Sigmoid colon (tissue), 7 donors: Measurements from ENCODE around the gene NPHP4. TPM values are rescaled to one million over a fixed set of nuclear protein-coding genes. Genes with fewer than 3 reads are reported as not detected.

Experiments used
- DNase-seq: peaks from one replicate; pipeline ENCODE4 v3.0.0-alpha.2; 2019
- H3K27ac ChIP-seq, 4 donors: fragments of 200-600 bp; sonication (generic); one replicate each; pipeline ENCODE4 v1.5.1; 2016 to 2019; ENCODE audit warnings: mild to moderate bottlenecking in 1 of 4
- H3K27me3 ChIP-seq, 3 donors: fragments of 200-600 bp; sonication (generic); one replicate each; pipeline ENCODE4 v1.5.1; 2019; ENCODE audit warnings: mild to moderate bottlenecking in 1 of 3
- H3K36me3 ChIP-seq, 4 donors: fragments of 200-600 bp; sonication (generic); one replicate each; pipeline ENCODE4 v1.5.1; 2016 to 2019
- H3K4me1 ChIP-seq, 4 donors: fragments of 200-600 bp; sonication (generic); one replicate each; pipeline ENCODE4 v1.5.1; 2017 to 2019
- H3K4me3 ChIP-seq, 4 donors: fragments of 200-600 bp; sonication (generic); one replicate each; pipeline ENCODE4 v1.5.1; 2017 to 2019; ENCODE audit warnings: mild to moderate bottlenecking in 2 of 4, moderate library complexity in 1 of 4
- H3K9me3 ChIP-seq, 4 donors: fragments of 200-600 bp in 3 of 4; sonication (generic) in 3 of 4; one replicate each; pipeline versions ENCODE4 v1.5.1 to v1.6.1; 2013 to 2019
- EP300 ChIP-seq, 4 donors: sonication (generic); formaldehyde crosslinking; IDR thresholded peaks; one replicate each; pipeline ENCODE4 v1.6.1; 2017; ENCODE audit warnings: antibody characterized with exemption in 4 of 4
- POLR2A ChIP-seq, 2 donors: fragments of 450-650 bp; IDR thresholded peaks; one replicate each; pipeline ENCODE4 v1.6.1; 2016; ENCODE audit warnings: antibody characterized with exemption in 2 of 2, mild to moderate bottlenecking in 2 of 2, moderate library complexity in 2 of 2
- POLR2AphosphoS5 ChIP-seq, 4 donors: sonication (generic); formaldehyde crosslinking; IDR thresholded peaks; one replicate each; pipeline ENCODE4 v1.6.1; 2017; ENCODE audit warnings: antibody characterized with exemption in 4 of 4
- WGBS, 2 donors: extraction: QIAGEN DNeasy Blood & Tissue Kit; methylation state at CpG; one replicate each; pipeline ENCODE4 v1.1.7; 2013; 5-methylcytosine and 5-hydroxymethylcytosine counted together
- intact Hi-C: fragments of 100-400 bp; cut with DNase I; formaldehyde crosslinking; loops from one replicate; pipeline ENCODE4 v1.15.1; 2023
- polyA plus RNA-seq, 3 donors: library from polyadenylated mRNA; stranded (reverse); fragments of 200-250 nt; gene quantifications; one replicate each; pipeline ENCODE4 v1.2.3, GENCODE V29; 2013
- total RNA-seq, 4 donors: library from RNA; depleted of rRNA; stranded (reverse); fragments of >200 nt; gene quantifications; one replicate each; pipeline ENCODE4 v1.1.0, GENCODE V29; 2016
- TF ChIP-seq, protein P1 (sequence below), 4 experiments: fragments of 450-650 bp in 3 of 4; fragments of 200-600 bp in 1 of 4; IDR thresholded peaks; one replicate each; pipeline ENCODE4 v1.5.1; 2016 to 2019; ENCODE audit warnings: antibody characterized with exemption in 4 of 4, mild to moderate bottlenecking in 3 of 4, moderate library complexity in 2 of 4
- donor health status: healthy with polysubstance abuse.
- donor health status: Bipolar disorder and iron deficiency.
- donor health status: healthy.

NPHP4 gene
- total and polyA plus RNA-seq, 7 donors: 0.60 to 12.2 (median 5.7) TPM

DNA sequence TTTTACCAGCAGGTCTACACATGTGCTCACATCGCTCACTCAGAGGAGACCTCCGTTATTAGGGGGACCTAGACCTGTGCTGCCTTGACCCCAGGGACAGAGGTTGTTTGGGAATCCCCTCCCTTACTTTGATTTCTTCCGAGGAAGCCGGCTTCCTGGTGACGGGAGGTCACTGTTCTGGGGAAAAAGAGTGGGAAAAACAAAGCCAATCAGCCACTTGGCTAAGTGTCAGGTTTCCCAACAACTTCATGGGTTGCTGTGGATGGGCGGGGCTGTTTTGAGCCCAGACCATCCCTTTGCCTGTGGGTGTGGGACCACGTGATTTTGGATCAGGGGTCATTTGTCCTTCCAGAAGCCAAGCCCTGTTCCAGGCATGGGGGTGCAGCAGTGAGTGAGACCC is 46.4 kb upstream of the NPHP4 start:
- DNase-seq: no peak
- 51 to 77% methylated on average over 7 of the region's 7 CpGs for WGBS, 2 donors
- Histone ChIP-seq H3K27ac (no peak overlapping the region), H3K36me3 (no peaks in the 10 kb centered on the region), H3K4me1 (no peaks in the 10 kb centered on the region), H3K9me3 (no peaks in the 10 kb centered on the region), H3K4me3 (no peak overlapping the region), H3K27me3 (no peaks in the 10 kb centered on the region)
- TF ChIP-seq POLR2AphosphoS5 (IDR thresholded peaks at IDR 0.05) (no peak), POLR2A (IDR thresholded peaks at IDR 0.05) (no peak), EP300 (IDR thresholded peaks at IDR 0.05) (no peak)
- TF ChIP-seq, protein P1, sequence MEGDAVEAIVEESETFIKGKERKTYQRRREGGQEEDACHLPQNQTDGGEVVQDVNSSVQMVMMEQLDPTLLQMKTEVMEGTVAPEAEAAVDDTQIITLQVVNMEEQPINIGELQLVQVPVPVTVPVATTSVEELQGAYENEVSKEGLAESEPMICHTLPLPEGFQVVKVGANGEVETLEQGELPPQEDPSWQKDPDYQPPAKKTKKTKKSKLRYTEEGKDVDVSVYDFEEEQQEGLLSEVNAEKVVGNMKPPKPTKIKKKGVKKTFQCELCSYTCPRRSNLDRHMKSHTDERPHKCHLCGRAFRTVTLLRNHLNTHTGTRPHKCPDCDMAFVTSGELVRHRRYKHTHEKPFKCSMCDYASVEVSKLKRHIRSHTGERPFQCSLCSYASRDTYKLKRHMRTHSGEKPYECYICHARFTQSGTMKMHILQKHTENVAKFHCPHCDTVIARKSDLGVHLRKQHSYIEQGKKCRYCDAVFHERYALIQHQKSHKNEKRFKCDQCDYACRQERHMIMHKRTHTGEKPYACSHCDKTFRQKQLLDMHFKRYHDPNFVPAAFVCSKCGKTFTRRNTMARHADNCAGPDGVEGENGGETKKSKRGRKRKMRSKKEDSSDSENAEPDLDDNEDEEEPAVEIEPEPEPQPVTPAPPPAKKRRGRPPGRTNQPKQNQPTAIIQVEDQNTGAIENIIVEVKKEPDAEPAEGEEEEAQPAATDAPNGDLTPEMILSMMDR (IDR thresholded peaks at IDR 0.05): no peak
- intact Hi-C loops: no loop called here

DNA sequence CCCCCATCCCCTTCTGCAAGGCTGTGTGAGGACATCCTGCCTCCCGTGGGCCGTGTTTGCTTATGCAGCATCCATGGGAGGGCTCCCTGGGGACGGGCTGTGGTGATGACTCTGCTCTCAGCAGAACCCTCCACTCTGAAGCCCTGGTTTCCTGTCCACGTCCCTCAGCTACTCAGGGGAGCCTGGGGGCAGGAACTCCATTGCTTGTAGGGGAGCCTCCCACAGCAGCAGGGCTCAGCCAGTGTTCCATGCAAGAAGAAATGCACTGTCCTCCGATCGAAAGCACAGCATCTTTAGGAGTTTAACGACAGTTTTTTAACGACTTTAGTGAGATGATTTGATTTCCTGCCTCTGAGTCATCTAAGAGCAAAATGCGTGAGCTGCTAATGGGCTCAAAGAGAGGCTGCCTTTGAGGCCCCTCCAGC is 45.1 kb upstream of the NPHP4 start:
- intact Hi-C loops: no loop called here
- no peaks in the 10 kb centered on the region for H3K36me3 ChIP-seq
- H3K27me3 ChIP-seq: no peaks in the 10 kb centered on the region
- H3K4me3 ChIP-seq: no peak overlapping the region
- H3K27ac ChIP-seq: no peak overlapping the region
- no peak for DNase-seq
- 19 to 37% methylated on average over 9 of the region's 9 CpGs for WGBS, 2 donors
- no peaks in the 10 kb centered on the region for H3K9me3 ChIP-seq
- TF ChIP-seq, protein P1 (IDR thresholded peaks at IDR 0.05): no peak
- TF ChIP-seq POLR2AphosphoS5 (IDR thresholded peaks at IDR 0.05): no peak
- TF ChIP-seq EP300 (IDR thresholded peaks at IDR 0.05): no peak
- TF ChIP-seq POLR2A (IDR thresholded peaks at IDR 0.05): no peak
- H3K4me1 ChIP-seq: no peaks in the 10 kb centered on the region

- no peak for DNase-seq
- Histone ChIP-seq H3K36me3 (no peaks in the 10 kb centered on the region), H3K4me1 (no peaks in the 10 kb centered on the region), H3K27ac (no peak overlapping the region), H3K4me3 (no peak overlapping the region), H3K27me3 (peaks cover 0 to 6% (median 0%) of the 10 kb centered on the region in 3 donors), H3K9me3 (no peaks in the 10 kb centered on the region)
- 70 to 81% methylated on average over 12 of the region's 12 CpGs for WGBS, 2 donors
- TF ChIP-seq POLR2AphosphoS5 (IDR thresholded peaks at IDR 0.05) (no peak), POLR2A (IDR thresholded peaks at IDR 0.05) (no peak), EP300 (IDR thresholded peaks at IDR 0.05) (no peak)
- TF ChIP-seq, protein P1 (IDR thresholded peaks at IDR 0.05): no peak
- intact Hi-C loops: no loop called here
Observed at GRCh38 chr1:6035719-6036118, 43.5 kb upstream of the NPHP4 start.

DNA sequence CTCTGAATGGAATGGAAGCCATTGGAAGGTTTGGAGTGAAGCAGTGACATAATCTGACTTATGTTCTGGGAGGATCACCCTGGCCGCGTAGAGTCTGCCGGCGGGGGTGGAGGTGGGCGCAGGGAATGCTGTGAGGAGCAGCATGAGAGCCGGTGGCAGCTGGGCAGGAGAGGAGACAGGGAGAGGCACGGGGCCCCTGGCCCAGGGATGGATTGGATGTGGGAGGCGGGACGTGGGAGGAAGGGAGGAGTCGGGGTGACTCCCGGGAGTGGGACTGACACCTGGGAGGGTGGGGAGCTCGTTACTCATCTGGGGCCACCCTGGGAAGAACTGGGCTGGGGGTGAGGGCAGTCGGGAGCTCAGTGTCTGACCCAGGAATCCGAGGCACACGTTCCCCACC is 43.1 kb upstream of the NPHP4 start:
- H3K36me3 ChIP-seq: no peaks in the 10 kb centered on the region
- DNase-seq: no peak
- no peaks in the 10 kb centered on the region for H3K9me3 ChIP-seq
- 66 to 80% methylated on average over 15 of the region's 15 CpGs for WGBS, 2 donors
- no peak overlapping the region for H3K27ac ChIP-seq
- intact Hi-C loops: no loop called here
- H3K4me1 ChIP-seq: no peaks in the 10 kb centered on the region
- peaks cover 0 to 8% (median 0%) of the 10 kb centered on the region in 3 donors for H3K27me3 ChIP-seq
- no peak overlapping the region for H3K4me3 ChIP-seq
- TF ChIP-seq EP300 (IDR thresholded peaks at IDR 0.05) (no peak), POLR2AphosphoS5 (IDR thresholded peaks at IDR 0.05) (no peak), POLR2A (IDR thresholded peaks at IDR 0.05) (no peak)
- TF ChIP-seq, protein P1 (IDR thresholded peaks at IDR 0.05): no peak

- intact Hi-C loops: no loop called here
- no peak overlapping the region for H3K27ac ChIP-seq
- H3K27me3 ChIP-seq: peaks cover 0 to 8% (median 0%) of the 10 kb centered on the region in 3 donors
- no peaks in the 10 kb centered on the region for H3K4me1 ChIP-seq
- no peaks in the 10 kb centered on the region for H3K36me3 ChIP-seq
- no peak for DNase-seq
- no peak overlapping the region for H3K4me3 ChIP-seq
- H3K9me3 ChIP-seq: no peaks in the 10 kb centered on the region
- WGBS, 2 donors: 65 to 77% methylated on average over 10 of the region's 10 CpGs
- TF ChIP-seq, protein P1 (IDR thresholded peaks at IDR 0.05): no peak
- TF ChIP-seq EP300 (IDR thresholded peaks at IDR 0.05) (no peak), POLR2A (IDR thresholded peaks at IDR 0.05) (no peak), POLR2AphosphoS5 (IDR thresholded peaks at IDR 0.05) (no peak)
Observed at GRCh38 chr1:6034750-6035096, 42.5 kb upstream of the NPHP4 start.
